Peyer's patch (tissue), 4 donors: ENCODE data around the gene TACC2.

Experiments
- POLR2A ChIP-seq, 2 donors: fragments of 450-650 bp; IDR thresholded peaks; one replicate each; pipeline ENCODE4 v1.5.1; 2017; ENCODE audit warnings: antibody characterized with exemption in 2 of 2, mild to moderate bottlenecking in 2 of 2, moderate library complexity in 2 of 2
- TF ChIP-seq, protein P1 (sequence below), 6 experiments: fragments of 450-650 bp in 4 of 6; fragments of 200-600 bp in 2 of 6; sonication (generic) in 1 of 6; IDR thresholded peaks; one replicate each; pipeline ENCODE4 v1.5.1; 2017 to 2019; ENCODE audit warnings: antibody characterized with exemption in 6 of 6, mild to moderate bottlenecking in 3 of 6, moderate library complexity in 1 of 6

DNA sequence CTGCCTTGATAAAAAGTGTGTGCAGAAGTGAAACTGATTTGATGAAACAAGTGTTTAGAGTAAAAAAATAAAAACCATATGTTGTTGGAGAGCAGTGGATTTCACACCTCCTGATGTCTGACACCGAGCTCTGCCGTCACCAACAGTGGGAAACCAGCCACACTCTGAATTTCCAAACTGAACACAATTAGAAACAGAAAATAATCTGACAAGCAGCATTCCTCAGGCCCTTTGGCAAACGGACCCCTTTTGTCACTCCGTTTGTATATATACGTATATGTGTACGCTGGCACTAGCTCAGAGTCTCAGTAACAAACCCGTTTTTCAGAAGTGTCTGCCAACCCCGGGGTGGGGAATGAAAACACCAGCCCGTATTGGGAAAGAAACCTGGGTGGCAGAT is 32.4 kb downstream of the TACC2 start:
- TF ChIP-seq, protein P1, sequence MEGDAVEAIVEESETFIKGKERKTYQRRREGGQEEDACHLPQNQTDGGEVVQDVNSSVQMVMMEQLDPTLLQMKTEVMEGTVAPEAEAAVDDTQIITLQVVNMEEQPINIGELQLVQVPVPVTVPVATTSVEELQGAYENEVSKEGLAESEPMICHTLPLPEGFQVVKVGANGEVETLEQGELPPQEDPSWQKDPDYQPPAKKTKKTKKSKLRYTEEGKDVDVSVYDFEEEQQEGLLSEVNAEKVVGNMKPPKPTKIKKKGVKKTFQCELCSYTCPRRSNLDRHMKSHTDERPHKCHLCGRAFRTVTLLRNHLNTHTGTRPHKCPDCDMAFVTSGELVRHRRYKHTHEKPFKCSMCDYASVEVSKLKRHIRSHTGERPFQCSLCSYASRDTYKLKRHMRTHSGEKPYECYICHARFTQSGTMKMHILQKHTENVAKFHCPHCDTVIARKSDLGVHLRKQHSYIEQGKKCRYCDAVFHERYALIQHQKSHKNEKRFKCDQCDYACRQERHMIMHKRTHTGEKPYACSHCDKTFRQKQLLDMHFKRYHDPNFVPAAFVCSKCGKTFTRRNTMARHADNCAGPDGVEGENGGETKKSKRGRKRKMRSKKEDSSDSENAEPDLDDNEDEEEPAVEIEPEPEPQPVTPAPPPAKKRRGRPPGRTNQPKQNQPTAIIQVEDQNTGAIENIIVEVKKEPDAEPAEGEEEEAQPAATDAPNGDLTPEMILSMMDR (IDR thresholded peaks at IDR 0.05) = no peak
- TF ChIP-seq POLR2A (IDR thresholded peaks at IDR 0.05) = no peak
